ENCODE data around the gene PTPRE.

The PTPRE gene

GRCh38 chr10:128098631-128099030 is 191.7 kb downstream of the PTPRE start:
- TF ChIP-seq ZFX (IDR thresholded peaks at IDR 0.05): no peak
- no peak overlapping the region for H3K27ac ChIP-seq

- no peak for TF ChIP-seq CTCF (conservative IDR thresholded peaks at IDR 0.05)
- TF ChIP-seq ZFX (IDR thresholded peaks at IDR 0.05): no peak
- no peak overlapping the region for H3K27ac ChIP-seq
Observed at GRCh38 chr10:128099901-128100300, 193.0 kb downstream of the PTPRE start.

GRCh38 chr10:128101901-128102300 is 195.0 kb downstream of the PTPRE start:
- H3K27ac ChIP-seq: no peak overlapping the region
- no peak for TF ChIP-seq CTCF (conservative IDR thresholded peaks at IDR 0.05)
- no peak for TF ChIP-seq ZFX (IDR thresholded peaks at IDR 0.05)

GRCh38 chr10:128102480-128103228 is 195.8 kb downstream of the PTPRE start:
- peak overlapping the region; percentile 26; the same call in 1 of the 2 replicates for H3K27ac ChIP-seq
- TF ChIP-seq CTCF (conservative IDR thresholded peaks at IDR 0.05): no peak
- no peak for TF ChIP-seq ZFX (IDR thresholded peaks at IDR 0.05)

- TF ChIP-seq ZFX (IDR thresholded peaks at IDR 0.05) (no peak), CTCF (conservative IDR thresholded peaks at IDR 0.05) (no peak)
- peak overlapping the region; percentile 26; the same call in 1 of the 2 replicates for H3K27ac ChIP-seq
Observed at GRCh38 chr10:128103229-128103714, 196.4 kb downstream of the PTPRE start.

- H3K27ac ChIP-seq: 0 out of 2 replicates have a peak overlapping the region, but pooled peaks have one; percentile 7
- TF ChIP-seq ZFX (IDR thresholded peaks at IDR 0.05) (no peak), CTCF (conservative IDR thresholded peaks at IDR 0.05) (no peak)
Observed at GRCh38 chr10:128105383-128105782, 198.5 kb downstream of the PTPRE start.

- H3K27ac ChIP-seq: no peak overlapping the region
- no peak for TF ChIP-seq ZFX (IDR thresholded peaks at IDR 0.05)
- TF ChIP-seq CTCF (conservative IDR thresholded peaks at IDR 0.05): no peak
Observed at GRCh38 chr10:128109707-128110106, 202.8 kb downstream of the PTPRE start.

GRCh38 chr10:128110339-128110738 is 203.4 kb downstream of the PTPRE start:
- H3K27ac ChIP-seq: peak overlapping the region; percentile 78

More at GRCh38 chr10:128110339-128110738, 203.4 kb downstream of the PTPRE start:
- no peak for TF ChIP-seq ZFX (IDR thresholded peaks at IDR 0.05)
- TF ChIP-seq CTCF (conservative IDR thresholded peaks at IDR 0.05): no peak

All from C4-2B (cell line).